H1 (cell line): ENCODE data around the gene PDE1A. TPM values are rescaled to one million over a fixed set of nuclear protein-coding genes. Genes with fewer than 3 reads are reported as not detected.

Experiments
- CTCF ChIA-PET: fragments of 300-600 bp; sonication (Branson Sonifier 250); formaldehyde crosslinking; loops from one replicate; lab custom pipeline; 2021; ENCODE audit not compliant: partially characterized antibody; lab: Charles Lee
- POLR2A ChIA-PET: fragments of 300-600 bp; sonication (Branson Sonifier 250); formaldehyde crosslinking; loops from one replicate; lab custom pipeline; 2021; ENCODE audit warnings: inconsistent platforms; ENCODE audit not compliant: partially characterized antibody; lab: Charles Lee
- DNase-seq, 2 experiments: peaks; one replicate each; pipeline versions ENCODE4 v3.0.0 to v3.0.0-alpha.2; 2010 to 2022; ENCODE audit warnings: low spot score in 2 of 2, low read depth in 1 of 2, mixed read lengths in 1 of 2
- FAIRE-seq: peaks from 2 replicates; lab custom pipeline; 2011; peaks lifted over from hg19 to GRCh38; lab: Jason Lieb, UNC
- H2AFZ ChIP-seq: 2 replicates; pipeline ENCODE4 v1.8.1; 2012; ENCODE audit warnings: low read length, inconsistent platforms
- H2AK5ac ChIP-seq: 2 replicates; pipeline ENCODE4 v1.6.1; 2013; ENCODE audit warnings: low read depth, low read length
- H2BK120ac ChIP-seq: replicated peaks from 2 replicates; pipeline ENCODE3; 2013; ENCODE audit warnings: low read depth, low read length, inconsistent platforms
- H2BK12ac ChIP-seq: 2 replicates; pipeline ENCODE4 v1.6.1; 2013; ENCODE audit warnings: low read depth, low read length
- H2BK15ac ChIP-seq: 2 replicates; pipeline ENCODE4 v1.6.1; 2013; ENCODE audit warnings: low read length
- H2BK20ac ChIP-seq: 2 replicates; pipeline ENCODE4 v1.6.1; 2013; ENCODE audit warnings: low read length
- H2BK5ac ChIP-seq: 2 replicates; pipeline ENCODE4 v1.6.1; 2013; ENCODE audit warnings: low read depth, low read length
- H3K14ac ChIP-seq: 2 replicates; pipeline ENCODE4 v1.6.1; 2013; ENCODE audit warnings: inconsistent platforms; ENCODE audit not compliant: insufficient read length
- H3K18ac ChIP-seq: 2 replicates; pipeline ENCODE4 v1.6.1; 2013; ENCODE audit warnings: low read length; ENCODE audit errors: extremely low read depth
- H3K23ac ChIP-seq: 2 replicates; pipeline ENCODE4 v1.6.1; 2013; ENCODE audit warnings: inconsistent platforms; ENCODE audit not compliant: insufficient read length
- H3K23me2 ChIP-seq: 2 replicates; pipeline ENCODE4 v1.6.1; 2013; ENCODE audit warnings: low read depth, low read length
- H3K27ac ChIP-seq: 2 replicates; pipeline ENCODE4 v1.6.1; 2011; ENCODE audit warnings: low read depth, low read length, inconsistent platforms
- H3K27me3 ChIP-seq, 4 experiments: replicated peaks in 1 of 4; 1 replicate in 1 of 4; 2 replicates in 3 of 4; pipeline versions ENCODE4 v1.6.1 to v1.8.1; 2011 to 2013; ENCODE audit warnings: low read length in 3 of 4, mild to moderate bottlenecking in 3 of 4, inconsistent platforms in 2 of 4, mixed read lengths in 2 of 4, moderate library complexity in 1 of 4; ENCODE audit not compliant: control insufficient read depth in 3 of 4, insufficient read depth in 3 of 4; ENCODE audit errors: extremely low read depth in 1 of 4
- H3K36me3 ChIP-seq, 4 experiments: 2 replicates each; pipeline versions ENCODE4 v1.6.1 to v1.8.1; 2011 to 2013; ENCODE audit warnings: mild to moderate bottlenecking in 4 of 4, low read length in 3 of 4, moderate library complexity in 2 of 4, control low read depth in 1 of 4, inconsistent platforms in 1 of 4; ENCODE audit not compliant: insufficient read depth in 4 of 4, control insufficient read depth in 2 of 4
- H3K4ac ChIP-seq: replicated peaks from 2 replicates; pipeline ENCODE3; 2013; ENCODE audit warnings: low read length, low read depth, mixed read lengths, inconsistent platforms; ENCODE audit not compliant: insufficient read length
- H3K4me1 ChIP-seq, 4 experiments: replicated peaks in 1 of 4; 1 replicate in 1 of 4; 2 replicates in 3 of 4; pipeline versions ENCODE4 v1.6.1 to v1.8.1; 2011 to 2013; ENCODE audit warnings: low read length in 3 of 4, inconsistent platforms in 2 of 4, mixed read lengths in 1 of 4; ENCODE audit not compliant: insufficient read depth in 4 of 4, control insufficient read depth in 3 of 4
- H3K4me2 ChIP-seq, 2 experiments: 2 replicates each; pipeline versions ENCODE4 v1.6.1 to v1.8.1; 2011 to 2013; ENCODE audit warnings: low read depth in 2 of 2, low read length in 2 of 2, control low read depth in 1 of 2, inconsistent platforms in 1 of 2, mild to moderate bottlenecking in 1 of 2; ENCODE audit not compliant: insufficient read depth in 1 of 2
- H3K4me3 ChIP-seq, 4 experiments: fragments of 200-600, 300-600 bp in 1 of 4; sonication (generic), shearing (Covaris generic), sonication (Bioruptor Twin) in 1 of 4; 2 replicates each; pipeline versions ENCODE4 v1.5.1 to v1.8.1; 2011 to 2016; ENCODE audit warnings: low read length in 4 of 4, low read depth in 3 of 4, control low read depth in 2 of 4, inconsistent platforms in 2 of 4, mild to moderate bottlenecking in 2 of 4, mixed read lengths in 1 of 4, moderate library complexity in 1 of 4; ENCODE audit not compliant: insufficient read depth in 2 of 4; ENCODE audit errors: extremely low read depth in 1 of 4
- H3K56ac ChIP-seq: replicated peaks from 2 replicates; pipeline ENCODE3; 2013; ENCODE audit warnings: low read depth, mild to moderate bottlenecking, mixed read lengths, low read length, inconsistent platforms; ENCODE audit not compliant: insufficient read length
- H3K79me1 ChIP-seq: 2 replicates; pipeline ENCODE4 v1.6.1; 2013; ENCODE audit warnings: low read depth, low read length, control low read depth
- H3K79me2 ChIP-seq, 2 experiments: 2 replicates each; pipeline versions ENCODE4 v1.6.1 to v1.8.1; 2012 to 2013; ENCODE audit warnings: low read length in 2 of 2, mild to moderate bottlenecking in 2 of 2, inconsistent platforms in 1 of 2; ENCODE audit not compliant: insufficient read depth in 2 of 2, control insufficient read depth in 1 of 2
- H3K9ac ChIP-seq, 4 experiments: replicated peaks in 1 of 4; 1 replicate in 1 of 4; 2 replicates in 3 of 4; pipeline versions ENCODE4 v1.6.1 to v1.8.1; 2011 to 2013; ENCODE audit warnings: low read depth in 3 of 4, low read length in 3 of 4, control low read depth in 2 of 4, mild to moderate bottlenecking in 2 of 4, moderate library complexity in 2 of 4, inconsistent platforms in 1 of 4; ENCODE audit errors: extremely low read depth in 1 of 4
- H3K9me3 ChIP-seq, 2 experiments: 2 replicates each; pipeline versions ENCODE4 v1.6.1 to v1.8.1; 2012 to 2013; ENCODE audit warnings: mild to moderate bottlenecking in 2 of 2, moderate library complexity in 2 of 2, control low read depth in 1 of 2, inconsistent platforms in 1 of 2, low read depth in 1 of 2, low read length in 1 of 2, mixed read lengths in 1 of 2; ENCODE audit not compliant: insufficient read depth in 2 of 2
- H4K20me1 ChIP-seq, 2 experiments: replicated peaks in 1 of 2; 2 replicates each; pipeline versions ENCODE3 to v1.8.1; 2011 to 2013; ENCODE audit warnings: inconsistent platforms in 2 of 2, low read length in 2 of 2, mild to moderate bottlenecking in 1 of 2; ENCODE audit not compliant: insufficient read depth in 2 of 2, control insufficient read depth in 1 of 2
- H4K5ac ChIP-seq: 2 replicates; pipeline ENCODE4 v1.6.1; 2013; ENCODE audit warnings: low read length, low read depth, mixed read lengths, inconsistent platforms; ENCODE audit not compliant: insufficient read length
- H4K8ac ChIP-seq: 2 replicates; pipeline ENCODE4 v1.8.0; 2013; ENCODE audit warnings: mild to moderate bottlenecking, moderate library complexity, low read length, inconsistent platforms; ENCODE audit not compliant: insufficient read depth; ENCODE audit errors: extremely low read depth
- H4K91ac ChIP-seq: replicated peaks from 2 replicates; pipeline ENCODE3; 2013; ENCODE audit warnings: low read length, mixed read lengths, inconsistent platforms; ENCODE audit not compliant: insufficient read length
- BACH1 ChIP-seq: IDR thresholded peaks from 2 replicates; pipeline ENCODE4 v1.6.1; 2012; ENCODE audit warnings: low read length, improper control_type of control experiment
- CTBP2 ChIP-seq: IDR thresholded peaks from 2 replicates; pipeline ENCODE4 v1.7.0; 2011; ENCODE audit warnings: borderline replicate concordance, mild to moderate bottlenecking, moderate library complexity, mixed read lengths, low read length; ENCODE audit not compliant: insufficient read depth, insufficient read length
- EP300 ChIP-seq, 2 experiments: IDR thresholded peaks; 1 replicate in 1 of 2; 2 replicates in 1 of 2; pipeline ENCODE4 v1.6.1; 2011 to 2012; ENCODE audit warnings: low read depth in 2 of 2, low read length in 2 of 2, mild to moderate bottlenecking in 2 of 2, borderline replicate concordance in 1 of 2, inconsistent platforms in 1 of 2, moderate library complexity in 1 of 2
- JUND ChIP-seq: IDR thresholded peaks from 2 replicates; pipeline ENCODE4 v1.6.1; 2011; ENCODE audit warnings: mild to moderate bottlenecking, improper control_type of control experiment, low read length
- RBBP5 ChIP-seq: IDR thresholded peaks from 2 replicates; pipeline ENCODE4 v1.7.1; 2012; ENCODE audit warnings: low read depth, mild to moderate bottlenecking, inconsistent platforms, low read length, moderate library complexity, borderline replicate concordance
- RFX5 ChIP-seq: IDR thresholded peaks from 2 replicates; pipeline ENCODE4 v1.6.1; 2011; ENCODE audit warnings: low read depth, low read length, improper control_type of control experiment, borderline replicate concordance
- SIRT6 ChIP-seq: IDR thresholded peaks from one replicate; pipeline ENCODE4 v1.7.1; 2012; ENCODE audit warnings: low read length, inconsistent platforms
- WGBS, 2 experiments: shearing (Covaris generic) in 1 of 2; methylation state at CpG; one replicate each; pipeline versions ENCODE4 v1.1.6 to v1.1.7; 2013 to 2015; ENCODE audit warnings: low lambda C conversion rate in 2 of 2, mixed read lengths in 2 of 2, inconsistent platforms in 1 of 2, low coverage in 1 of 2, missing lambda C conversion rate in 1 of 2; ENCODE audit not compliant: insufficient replicate concordance in 2 of 2, insufficient coverage in 1 of 2, insufficient read length in 1 of 2; ENCODE audit errors: extremely low coverage in 1 of 2, missing lambda C conversion rate in 1 of 2; 5-methylcytosine and 5-hydroxymethylcytosine counted together
- polyA plus RNA-seq, 7 experiments: library from polyadenylated mRNA; depleted of rRNA in 3 of 7; stranded (reverse) in 5 of 7; unstranded in 2 of 7; fragments of >200 nt in 5 of 7; fragments of 200-250 nt in 2 of 7; gene quantifications; 1 replicate in 5 of 7; 2 replicates in 1 of 7; 4 replicates in 1 of 7; pipeline versions ENCODE4 v1.2.1 to v1.2.3, GENCODE V29; 2011 to 2013; ENCODE audit warnings: missing spikeins in 2 of 7, mixed read lengths in 2 of 7
- total RNA-seq: library from RNA; stranded (reverse); fragmentation: NEBNext Ultra II Directional; extraction: Animal tissue kit (Norgen Biotek cat#: 25700); gene quantifications from 2 replicates; pipeline ENCODE4 v1.2.1, GENCODE V29; 2021
- TF ChIP-seq, protein P1 (sequence below): IDR thresholded peaks from 2 replicates; pipeline ENCODE4 v1.6.1; 2011; ENCODE audit warnings: low read depth, mild to moderate bottlenecking, low read length; ENCODE audit not compliant: insufficient read depth

The PDE1A gene
- total and polyA plus RNA-seq, 2 of the 8 experiments (the other 6 are each of a cell fraction or from before 2014, with no cell fraction given) = 0.34 TPM; not detected in 1

DNA sequence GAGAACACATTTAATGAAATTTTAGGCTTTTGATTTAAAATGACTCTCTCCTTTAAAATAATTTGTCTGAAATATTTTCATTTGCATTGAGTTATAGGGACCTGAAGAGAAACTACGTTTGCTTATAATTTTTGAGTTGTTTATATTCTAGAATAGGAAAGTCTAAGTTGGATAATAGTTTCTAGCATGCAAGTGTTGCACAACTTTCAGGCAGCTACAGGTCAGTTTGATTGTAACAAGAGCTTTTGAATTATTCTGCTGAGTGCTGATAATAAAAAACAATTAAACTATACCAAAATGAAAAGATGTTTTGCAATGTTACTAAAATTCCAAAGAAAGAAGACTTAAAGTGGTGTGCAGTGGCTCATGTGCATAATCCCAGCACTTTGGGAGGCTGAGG, 71.0 kb downstream of the PDE1A start:
- H4K8ac ChIP-seq = no peak overlapping the region
- TF ChIP-seq CTBP2 = no peak
- TF ChIP-seq BACH1 = no peak
- no peak for TF ChIP-seq RFX5
- TF ChIP-seq, protein P1, sequence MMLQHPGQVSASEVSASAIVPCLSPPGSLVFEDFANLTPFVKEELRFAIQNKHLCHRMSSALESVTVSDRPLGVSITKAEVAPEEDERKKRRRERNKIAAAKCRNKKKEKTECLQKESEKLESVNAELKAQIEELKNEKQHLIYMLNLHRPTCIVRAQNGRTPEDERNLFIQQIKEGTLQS = no peak
- no peak for TF ChIP-seq JUND
- TF ChIP-seq SIRT6 = no peak
- TF ChIP-seq EP300 (IDR thresholded peaks at IDR 0.05; ENCODE audit: borderline replicate concordance in 1 of 2, low read depth in 2 of 2, low read length in 2 of 2) = no peak
- TF ChIP-seq RBBP5 = no peak

More for the DNA sequence above, 71.0 kb downstream of the PDE1A start:
- no peaks in the 10 kb centered on the region for H4K20me1 ChIP-seq
- H2AK5ac ChIP-seq = no peak overlapping the region
- no peak overlapping the region for H3K4me2 ChIP-seq
- no peak overlapping the region for H2BK15ac ChIP-seq
- H4K5ac ChIP-seq = no peak overlapping the region
- POLR2A ChIA-PET = no interaction called here
- H3K14ac ChIP-seq = no peak overlapping the region
- no peak overlapping the region for H3K9ac ChIP-seq
- H2AFZ ChIP-seq = no peak overlapping the region
- WGBS, 2 experiments = 81% methylated on average over 1 of the region's 1 CpG; no CpG with 5 or more reads in 1 of the 2 experiments
- DNase-seq = no peak
- H3K4me3 ChIP-seq = no peak overlapping the region
- no peak overlapping the region for H3K18ac ChIP-seq
- H3K4me1 ChIP-seq = no peaks in the 10 kb centered on the region
- H3K23me2 ChIP-seq = no peaks in the 10 kb centered on the region
- no peaks in the 10 kb centered on the region for H3K79me1 ChIP-seq
- CTCF ChIA-PET = no interaction called here
- no peak overlapping the region for H4K91ac ChIP-seq
- H2BK5ac ChIP-seq = no peak overlapping the region
- no peak overlapping the region for H3K56ac ChIP-seq
- no peak overlapping the region for H3K23ac ChIP-seq
- no peak overlapping the region for H3K4ac ChIP-seq
- no peak for FAIRE-seq
- no peaks in the 10 kb centered on the region for H3K36me3 ChIP-seq
- no peak overlapping the region for H2BK12ac ChIP-seq
- H2BK20ac ChIP-seq = no peak overlapping the region
- peaks cover 0 to 1% (median 0%) of the 10 kb centered on the region in 4 experiments; a peak in 1 of 7 replicates for H3K27me3 ChIP-seq
- no peaks in the 10 kb centered on the region for H3K9me3 ChIP-seq
- no peak overlapping the region for H3K27ac ChIP-seq
- H2BK120ac ChIP-seq = no peak overlapping the region
- no peaks in the 10 kb centered on the region for H3K79me2 ChIP-seq
